GM12874 (cell line): Measurements from ENCODE around the gene ZC3H7A.

Experiments used
- CTCF ChIP-seq: IDR thresholded peaks from 2 replicates; pipeline ENCODE4 v1.5.1; 2011; ENCODE audit warnings: low read depth, mild to moderate bottlenecking, control low read depth, low read length, moderate library complexity; ENCODE audit not compliant: insufficient read depth

Gene ZC3H7A

GRCh38 chr16:11797166-11797956 is at the start of gene ZC3H7A:
ZC3H7A (minus strand) TSS chr16:11797258; CDS start chr16:11782354, 14,904 bp downstream.
- TF ChIP-seq CTCF = peak; percentile 76

- TF ChIP-seq CTCF = no peak
Observed at GRCh38 chr16:11844499-11844898, 47.4 kb upstream of the ZC3H7A start.

- TF ChIP-seq CTCF = no peak
Observed at GRCh38 chr16:11843861-11844260, 46.8 kb upstream of the ZC3H7A start.

- no peak for TF ChIP-seq CTCF
Observed at GRCh38 chr16:11843206-11843605, 46.1 kb upstream of the ZC3H7A start.

DNA sequence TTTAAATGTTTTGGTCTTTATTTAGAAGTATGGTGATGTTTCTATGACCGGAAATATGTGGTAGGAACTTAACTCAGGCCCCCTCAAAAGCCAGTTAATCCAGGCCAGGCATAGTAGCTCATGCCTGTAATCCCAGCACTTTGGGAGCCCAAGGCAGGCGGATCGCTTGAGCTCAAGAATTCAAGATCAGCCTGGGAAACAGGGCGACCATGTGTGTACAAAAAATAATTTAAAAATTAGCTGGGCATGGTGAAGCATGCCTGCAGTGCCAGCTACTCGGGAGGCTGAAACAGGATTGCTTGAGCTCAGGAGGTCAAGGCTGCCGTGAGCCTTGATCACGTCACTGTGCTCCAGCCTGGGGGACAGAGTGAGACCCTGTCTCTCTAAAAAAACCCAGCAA is 44.0 kb upstream of the ZC3H7A start:
- no peak for TF ChIP-seq CTCF

DNA sequence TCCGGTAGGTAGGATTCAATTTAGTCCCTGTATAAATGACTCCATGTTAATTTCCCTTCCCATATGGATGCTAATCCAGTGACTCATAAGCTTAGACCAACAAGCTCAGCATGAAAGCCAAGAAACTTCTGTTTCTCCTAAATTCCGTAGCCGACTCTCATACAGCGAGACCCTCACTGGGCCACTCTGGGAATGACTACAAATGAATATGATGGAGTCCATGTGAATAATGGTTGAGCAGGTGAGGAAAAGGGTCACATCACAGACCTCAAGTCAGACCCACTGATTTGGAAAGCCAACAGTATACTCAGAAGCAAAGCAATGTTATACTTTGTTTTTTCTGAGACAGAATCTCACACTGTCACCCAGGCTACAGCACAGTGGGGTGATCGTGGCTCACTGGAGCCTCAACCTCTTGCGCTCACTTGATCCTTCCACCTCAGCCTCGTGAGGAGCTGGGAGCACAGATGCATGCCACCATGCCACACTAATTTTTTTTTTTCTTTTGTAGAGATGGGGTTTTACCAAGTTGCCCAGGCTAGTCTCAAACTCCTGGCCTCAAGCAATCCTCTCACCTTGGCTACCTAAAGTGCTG is 39.7 kb upstream of the ZC3H7A start:
- TF ChIP-seq CTCF = no peak

GRCh38 chr16:11835891-11836649 is 39.0 kb upstream of the ZC3H7A start:
- no peak for TF ChIP-seq CTCF
